H1 (cell line): ENCODE results near the gene TYRP1.

Source experiments
- BCL11A ChIP-seq, 2 experiments: IDR thresholded peaks; one replicate each; pipeline ENCODE4 v1.6.1; 2011; ENCODE audit warnings: low read depth in 2 of 2, low read length in 2 of 2, mild to moderate bottlenecking in 2 of 2
- BRCA1 ChIP-seq: IDR thresholded peaks from 2 replicates; pipeline ENCODE4 v1.6.1; 2012; ENCODE audit warnings: low read depth, low read length, improper control_type of control experiment
- CEBPB ChIP-seq: IDR thresholded peaks from 2 replicates; pipeline ENCODE4 v1.6.1; 2012; ENCODE audit warnings: low read depth, low read length
- EP300 ChIP-seq, 2 experiments: IDR thresholded peaks; 1 replicate in 1 of 2; 2 replicates in 1 of 2; pipeline ENCODE4 v1.6.1; 2011 to 2012; ENCODE audit warnings: low read depth in 2 of 2, low read length in 2 of 2, mild to moderate bottlenecking in 2 of 2, borderline replicate concordance in 1 of 2, inconsistent platforms in 1 of 2, moderate library complexity in 1 of 2
- JUN ChIP-seq: IDR thresholded peaks from 2 replicates; pipeline ENCODE4 v1.6.1; 2011; ENCODE audit warnings: low read depth, mild to moderate bottlenecking, improper control_type of control experiment, low read length
- POLR2A ChIP-seq, 2 experiments: IDR thresholded peaks; 1 replicate in 1 of 2; 2 replicates in 1 of 2; pipeline ENCODE4 v1.6.1; 2011; ENCODE audit warnings: low read depth in 2 of 2, low read length in 2 of 2, mild to moderate bottlenecking in 2 of 2; ENCODE audit errors: control extremely low read depth in 1 of 2
- POLR2AphosphoS5 ChIP-seq: IDR thresholded peaks from 2 replicates; pipeline ENCODE4 v1.6.1; 2011; ENCODE audit warnings: low read depth, low read length
- RXRA ChIP-seq: IDR thresholded peaks from 2 replicates; pipeline ENCODE4 v1.6.1; 2011; ENCODE audit warnings: low read depth, mild to moderate bottlenecking, low read length, moderate library complexity; ENCODE audit not compliant: insufficient read depth
- SIX5 ChIP-seq: IDR thresholded peaks from 2 replicates; pipeline ENCODE4 v1.6.1; 2011; ENCODE audit warnings: mild to moderate bottlenecking, low read depth, low read length
- SP1 ChIP-seq: IDR thresholded peaks from 2 replicates; pipeline ENCODE4 v1.6.1; 2011; ENCODE audit warnings: low read depth, low read length
- TF ChIP-seq, protein P1 (sequence below), 3 experiments: IDR thresholded peaks; 1 replicate in 2 of 3; 2 replicates in 1 of 3; pipeline versions ENCODE4 v1.5.1 to v1.6.1; 2011; ENCODE audit warnings: low read length in 3 of 3, mild to moderate bottlenecking in 3 of 3, inconsistent platforms in 2 of 3, low read depth in 1 of 3, moderate library complexity in 1 of 3; ENCODE audit not compliant: insufficient read depth in 1 of 3; ENCODE audit errors: control extremely low read depth in 1 of 3

DNA sequence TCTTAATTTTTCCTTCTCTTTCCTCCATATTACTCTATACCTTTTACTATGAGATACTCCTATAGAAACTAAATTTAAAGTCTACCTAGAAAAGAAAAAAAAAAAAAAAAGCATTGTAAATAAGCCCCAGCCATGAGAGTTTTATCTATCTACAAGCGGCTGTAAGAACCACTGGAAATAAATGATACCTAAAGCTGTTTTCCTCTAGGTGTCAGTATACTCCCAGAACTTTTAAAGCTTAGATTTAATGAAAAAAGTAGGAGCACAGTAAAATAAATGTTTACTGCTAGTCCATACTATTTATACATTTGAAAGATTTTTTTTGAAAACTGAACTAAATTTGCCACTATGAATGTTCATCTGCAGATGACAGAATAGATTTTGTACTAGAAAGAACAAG, 26.2 kb downstream of the TYRP1 start:
- TF ChIP-seq JUN (no peak), EP300 (IDR thresholded peaks at IDR 0.05; ENCODE audit: borderline replicate concordance in 1 of 2, low read depth in 2 of 2, low read length in 2 of 2) (no peak), POLR2A (IDR thresholded peaks at IDR 0.05; ENCODE audit: control extremely low read depth in 1 of 2, low read depth in 2 of 2, low read length in 2 of 2) (no peak), BRCA1 (no peak), POLR2AphosphoS5 (no peak), BCL11A (IDR thresholded peaks at IDR 0.05; ENCODE audit: low read depth in 2 of 2, low read length in 2 of 2) (no peak), CEBPB (no peak), RXRA (no peak), SP1 (no peak), SIX5 (no peak)
- TF ChIP-seq, protein P1, sequence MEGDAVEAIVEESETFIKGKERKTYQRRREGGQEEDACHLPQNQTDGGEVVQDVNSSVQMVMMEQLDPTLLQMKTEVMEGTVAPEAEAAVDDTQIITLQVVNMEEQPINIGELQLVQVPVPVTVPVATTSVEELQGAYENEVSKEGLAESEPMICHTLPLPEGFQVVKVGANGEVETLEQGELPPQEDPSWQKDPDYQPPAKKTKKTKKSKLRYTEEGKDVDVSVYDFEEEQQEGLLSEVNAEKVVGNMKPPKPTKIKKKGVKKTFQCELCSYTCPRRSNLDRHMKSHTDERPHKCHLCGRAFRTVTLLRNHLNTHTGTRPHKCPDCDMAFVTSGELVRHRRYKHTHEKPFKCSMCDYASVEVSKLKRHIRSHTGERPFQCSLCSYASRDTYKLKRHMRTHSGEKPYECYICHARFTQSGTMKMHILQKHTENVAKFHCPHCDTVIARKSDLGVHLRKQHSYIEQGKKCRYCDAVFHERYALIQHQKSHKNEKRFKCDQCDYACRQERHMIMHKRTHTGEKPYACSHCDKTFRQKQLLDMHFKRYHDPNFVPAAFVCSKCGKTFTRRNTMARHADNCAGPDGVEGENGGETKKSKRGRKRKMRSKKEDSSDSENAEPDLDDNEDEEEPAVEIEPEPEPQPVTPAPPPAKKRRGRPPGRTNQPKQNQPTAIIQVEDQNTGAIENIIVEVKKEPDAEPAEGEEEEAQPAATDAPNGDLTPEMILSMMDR (IDR thresholded peaks at IDR 0.05; ENCODE audit: control extremely low read depth in 1 of 3, insufficient read depth in 1 of 3, low read depth in 1 of 3, low read length in 3 of 3), result peak in 2 of 3 experiments; percentile 15 to 34; a peak in 2 of 4 replicates
